Left colon (tissue), 2 donors: ENCODE measurements around the gene ENTREP3. TPM values are rescaled to one million over a fixed set of nuclear protein-coding genes. Genes with fewer than 3 reads are reported as not detected.
A peak's percentile ranks its signal among the peaks of the same experiment; 100 is the strongest.

ENCODE experiments used
- ATAC-seq: fragments of 200-7000 bp; cut with Tn5 transposase; one replicate; pipeline ENCODE4 v1.9.1; 2020; ENCODE audit warnings: mild to moderate bottlenecking, moderate library complexity
- DNase-seq, 2 donors: peaks; one replicate each; pipeline ENCODE4 v3.0.0-alpha.2; 2020
- intact Hi-C, 2 donors: fragments of 100-400 bp; cut with DNase I in 1 of 2; cut with micrococcal nuclease in 1 of 2; formaldehyde crosslinking; loops; one replicate each; pipeline versions ENCODE4 v1.11.2 to v1.14.0; 2022; cut with DNase I, micrococcal nuclease
- total RNA-seq, 2 donors: library from RNA; stranded (reverse); fragmentation: NEBNext Ultra II Directional; extraction: Animal tissue kit (Norgen Biotek cat#: 25700); gene quantifications; one replicate each; pipeline ENCODE4 v1.2.1, GENCODE V29; 2021
- donor health status: DM: no; HTN: no; CAD: no.
- donor health status: DM: yes; HTN: yes; CAD: no.

Gene ENTREP3
- total RNA-seq, 2 donors from 2014 or later: 19.9 to 21.7 TPM

- intact Hi-C loops: no loop called here
- ATAC-seq: no peak
- DNase-seq: no peak
Observed at GRCh38 chr1:155282488-155283091, 27.3 kb upstream of the ENTREP3 start.

GRCh38 chr1:155279268-155279667 lies 24.0 kb upstream of the ENTREP3 start:
- intact Hi-C loops: no loop called here
- ATAC-seq: no peak

DNA sequence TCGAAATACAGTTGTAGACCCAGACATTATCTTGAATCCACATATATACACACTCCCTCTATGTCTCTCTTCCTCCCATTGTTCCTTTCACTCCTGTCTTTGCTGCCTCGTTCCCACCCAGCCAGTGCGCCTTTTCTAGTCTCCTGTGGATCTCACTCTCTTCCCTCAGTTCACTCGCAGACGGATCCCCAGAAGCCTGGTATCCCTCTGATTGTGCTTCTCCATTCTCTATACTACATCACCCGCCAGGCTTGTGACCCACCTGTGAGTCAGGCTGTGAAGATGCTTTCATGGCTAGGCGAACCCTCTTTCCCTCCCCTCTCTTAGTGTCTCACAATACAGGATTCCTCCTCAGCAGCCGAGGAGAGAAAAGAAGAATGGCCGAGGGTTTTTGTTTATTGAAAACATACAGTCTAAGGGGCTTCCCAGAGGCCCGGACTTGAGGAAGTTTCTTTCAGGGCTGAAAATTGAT lies 23.4 kb upstream of the ENTREP3 start:
- ATAC-seq (no peak), DNase-seq (no peak)
- intact Hi-C loops: no loop called here

More at GRCh38 chr1:155279268-155279667, 24.0 kb upstream of the ENTREP3 start:
- DNase-seq: no peak

GRCh38 chr1:155277902-155278688 lies 22.8 kb upstream of the ENTREP3 start:
- peak; percentile 74 to 81 for DNase-seq
- peak; percentile 56 for ATAC-seq
- intact Hi-C loops: no loop called here

GRCh38 chr1:155277070-155277901 lies 22.0 kb upstream of the ENTREP3 start, which contains the start of gene HCN3:
Gene HCN3, plus strand, starts transcription at chr1:155277463. Its CDS starts 128 bp downstream, at chr1:155277591.
- peak; percentile 72 for ATAC-seq
- intact Hi-C loops: no loop called here

GRCh38 chr1:155273343-155274245 lies 18.3 kb upstream of the ENTREP3 start, which contains the start of gene CLK2:
Gene CLK2, minus strand, starts transcription at chr1:155273504. Its CDS starts 2,527 bp downstream, at chr1:155270977.
- intact Hi-C loops: no loop called here
- DNase-seq (peak; percentile 97 to 98), ATAC-seq (peak; percentile 82)

More at GRCh38 chr1:155277070-155277901, 22.0 kb upstream of the ENTREP3 start, which contains the start of gene HCN3:
- DNase-seq: peak; percentile 98 to 100

- intact Hi-C loops: no loop called here
- DNase-seq: no peak
- ATAC-seq: peak; percentile 49
Observed at GRCh38 chr1:155272466-155273342, 17.4 kb upstream of the ENTREP3 start.

DNA sequence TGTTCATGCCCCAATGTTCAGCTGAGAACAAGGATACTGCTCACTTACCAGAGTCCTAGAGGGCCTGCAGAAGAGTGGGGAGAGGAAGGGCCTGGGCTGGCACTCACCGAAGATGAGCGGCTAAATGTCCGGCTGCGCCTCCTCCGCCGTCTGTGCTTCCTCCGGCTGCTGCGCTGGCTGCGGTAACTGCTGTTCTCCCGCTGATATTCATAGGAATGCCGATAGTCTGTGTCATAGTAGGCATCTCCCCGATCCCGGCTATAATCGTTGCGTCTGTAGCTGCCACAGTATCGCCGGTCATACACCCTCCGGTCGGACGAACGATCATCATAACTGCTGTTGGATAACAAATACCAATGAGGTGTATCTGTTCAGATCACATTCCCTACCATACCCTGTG lies 14.1 kb upstream of the ENTREP3 start:
- no peak for ATAC-seq
- intact Hi-C loops: loop anchor here in 1 of 2 donors (10.0 kb wide), 1 partner anchor 55 kb away; the partner anchor contains the start of gene RUSC1
- no peak for DNase-seq

DNA sequence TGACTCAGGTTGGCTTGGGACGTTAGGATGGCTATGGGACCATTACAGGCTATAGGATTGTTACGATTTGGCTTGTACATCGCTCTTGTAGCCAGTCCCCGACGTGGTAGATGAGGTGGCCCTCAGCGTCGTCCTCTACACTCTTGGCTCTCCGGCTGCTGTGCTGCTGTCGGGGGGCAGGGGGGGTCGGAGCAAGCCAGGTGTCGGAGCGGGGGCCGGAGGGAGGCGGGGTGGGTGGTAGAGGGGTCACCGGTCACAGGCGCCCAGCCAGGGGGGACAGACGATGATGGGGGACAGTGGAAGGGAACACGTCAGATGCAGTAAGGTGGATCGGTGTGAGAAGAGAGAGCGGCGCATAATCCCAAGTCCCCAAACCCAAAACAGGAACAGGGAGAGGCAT lies 13.3 kb upstream of the ENTREP3 start:
- intact Hi-C loops: loop anchor here in 1 of 2 donors (10.0 kb wide), 1 partner anchor 56 kb away; the partner anchor contains the start of gene RUSC1
- ATAC-seq (no peak), DNase-seq (no peak)

- intact Hi-C loops: loop anchor here in 1 of 2 donors (10.0 kb wide), 1 partner anchor 57 kb away; the partner anchor contains the start of gene RUSC1
- DNase-seq: no peak
- ATAC-seq: no peak
Observed at GRCh38 chr1:155267373-155267772, 12.1 kb upstream of the ENTREP3 start.

- no peak for DNase-seq
- no peak for ATAC-seq
- intact Hi-C loops: loop anchor here in 1 of 2 donors (10.0 kb wide), 1 partner anchor 58 kb away; the partner anchor contains the start of gene RUSC1
Observed at GRCh38 chr1:155266553-155266952, 11.3 kb upstream of the ENTREP3 start.

DNA sequence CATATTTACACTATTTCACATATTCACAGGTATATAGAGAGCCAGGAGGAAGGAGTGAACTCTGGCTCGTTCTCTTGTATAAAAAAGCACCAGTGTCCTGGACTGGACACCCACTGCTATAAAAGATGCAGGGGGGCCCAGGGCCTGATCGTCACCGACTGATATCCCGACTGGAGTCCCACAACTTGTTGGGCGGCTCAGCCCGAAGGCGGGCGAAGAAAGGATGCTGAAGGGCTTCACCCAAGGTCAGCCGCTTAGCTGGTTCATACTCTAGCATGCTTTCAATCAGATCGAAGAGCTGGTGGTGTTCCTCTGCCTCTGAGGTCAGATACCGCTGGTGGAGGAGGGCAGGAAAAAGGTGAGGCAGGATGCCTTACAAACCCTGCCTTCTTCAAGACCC lies 7.8 kb upstream of the ENTREP3 start:
- intact Hi-C loops: loop anchor here in 1 of 2 donors (10.0 kb wide), 1 partner anchor 62 kb away; the partner anchor contains the start of gene RUSC1
- DNase-seq (no peak), ATAC-seq (no peak)

- DNase-seq (peak; percentile 94 to 98), ATAC-seq (peak; percentile 96)
- intact Hi-C loops: loop anchor here in 1 of 2 donors (10.0 kb wide), 1 partner anchor 63 kb away; the partner anchor contains the start of gene RUSC1
Observed at GRCh38 chr1:155261852-155262673, 6.8 kb upstream of the ENTREP3 start, which contains the start of gene SCAMP3. Gene SCAMP3, minus strand, starts transcription at chr1:155262360. Its CDS starts 209 bp downstream, at chr1:155262151.

GRCh38 chr1:155261493-155261851 lies 6.2 kb upstream of the ENTREP3 start:
- intact Hi-C loops: loop anchor here in 1 of 2 donors (10.0 kb wide), 1 partner anchor 63 kb away; the partner anchor contains the start of gene RUSC1
- DNase-seq: no peak
- ATAC-seq: no peak

DNA sequence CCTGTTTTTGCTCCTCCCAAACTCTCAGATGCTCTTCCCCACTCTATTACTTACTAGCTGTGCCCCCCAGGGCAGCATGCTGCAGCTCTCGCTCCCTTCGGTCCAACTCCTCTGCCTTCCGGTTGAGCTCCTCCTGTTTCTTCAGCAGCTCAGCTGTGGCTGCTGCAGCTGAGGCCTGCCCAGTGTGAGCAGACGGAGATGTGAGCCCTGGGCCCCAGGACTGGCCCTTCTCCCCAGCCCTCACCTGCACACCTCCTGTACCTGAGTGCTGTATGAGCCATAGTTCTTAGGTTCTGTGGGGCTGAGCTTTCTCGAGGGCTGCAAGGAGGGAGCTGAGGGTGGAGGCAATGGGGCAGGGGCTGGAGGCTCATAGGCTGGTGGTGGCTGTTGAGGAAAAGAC lies 5.0 kb upstream of the ENTREP3 start:
- intact Hi-C loops: loop anchor here in 1 of 2 donors (10.0 kb wide), 1 partner anchor 65 kb away; the partner anchor contains the start of gene RUSC1

More for the DNA sequence above, 5.0 kb upstream of the ENTREP3 start:
- ATAC-seq (no peak), DNase-seq (no peak)
